ENCODE data around the gene RBM14.
A peak's percentile ranks its signal among the peaks of the same experiment; 100 is the strongest.
"Not testable (repeated sequence)": the region's sequence is repeated elsewhere in the genome, so short reads cannot be mapped to it uniquely, and the experiment has no call there.

The RBM14 gene

GRCh38 chr11:66638177-66639065, 22.0 kb downstream of the RBM14 start, which contains the start of gene RBM4:
TSS of gene RBM4 (plus strand) at chr11:66638703. CDS start at chr11:66639712, 1,009 bp downstream.
- TF ChIP-seq MYC (IDR thresholded peaks at IDR 0.05; ENCODE audit: low read depth, low read length) (peak; percentile 96), MAX (IDR thresholded peaks at IDR 0.05; ENCODE audit: low read depth, low read length) (peak; percentile 96), POLR2A (IDR thresholded peaks at IDR 0.05; ENCODE audit: extremely low read depth, insufficient read length) (peak; percentile 84), CTCF (IDR thresholded peaks at IDR 0.05; ENCODE audit: low read depth, low read length) (no peak)
- H3K4me3 ChIP-seq (ENCODE audit: low read depth, low read length) = peak within 1 kb of the TSS; percentile 95
- peak; percentile 100 for DNase-seq (ENCODE audit: low read depth)

GRCh38 chr11:66639066-66639813, 22.8 kb downstream of the RBM14 start:
- DNase-seq (ENCODE audit: low read depth) = peak; percentile 49
- no peak for TF ChIP-seq MYC (IDR thresholded peaks at IDR 0.05; ENCODE audit: low read depth, low read length)
- no peak for TF ChIP-seq CTCF (IDR thresholded peaks at IDR 0.05; ENCODE audit: low read depth, low read length)
- no peak for TF ChIP-seq MAX (IDR thresholded peaks at IDR 0.05; ENCODE audit: low read depth, low read length)
- no peak for TF ChIP-seq POLR2A (IDR thresholded peaks at IDR 0.05; ENCODE audit: extremely low read depth, insufficient read length)
- peak overlapping the region; percentile 95 for H3K4me3 ChIP-seq (ENCODE audit: low read depth, low read length)

GRCh38 chr11:66639814-66640340, 23.4 kb downstream of the RBM14 start:
- H3K4me3 ChIP-seq (ENCODE audit: low read depth, low read length) = peak overlapping the region; percentile 95
- not testable (repeated sequence) for DNase-seq (ENCODE audit: low read depth)

- DNase-seq (ENCODE audit: low read depth) = no peak
- peak overlapping the region; percentile 95 for H3K4me3 ChIP-seq (ENCODE audit: low read depth, low read length)
Observed at GRCh38 chr11:66641834-66642233, 25.4 kb downstream of the RBM14 start.

GRCh38 chr11:66643745-66644437, 27.5 kb downstream of the RBM14 start:
- TF ChIP-seq MAX (IDR thresholded peaks at IDR 0.05; ENCODE audit: low read depth, low read length) (no peak), POLR2A (IDR thresholded peaks at IDR 0.05; ENCODE audit: extremely low read depth, insufficient read length) (no peak), CTCF (IDR thresholded peaks at IDR 0.05; ENCODE audit: low read depth, low read length) (no peak), MYC (IDR thresholded peaks at IDR 0.05; ENCODE audit: low read depth, low read length) (no peak)
- no peak for DNase-seq (ENCODE audit: low read depth)
- H3K4me3 ChIP-seq (ENCODE audit: low read depth, low read length) = peak overlapping the region; percentile 26

More at GRCh38 chr11:66641834-66642233, 25.4 kb downstream of the RBM14 start:
- TF ChIP-seq POLR2A (IDR thresholded peaks at IDR 0.05; ENCODE audit: extremely low read depth, insufficient read length) = no peak
- no peak for TF ChIP-seq CTCF (IDR thresholded peaks at IDR 0.05; ENCODE audit: low read depth, low read length)
- no peak for TF ChIP-seq MYC (IDR thresholded peaks at IDR 0.05; ENCODE audit: low read depth, low read length)
- TF ChIP-seq MAX (IDR thresholded peaks at IDR 0.05; ENCODE audit: low read depth, low read length) = no peak

Data from NB4 (cell line).